GM18511 (cell line): ENCODE results near the gene MASP2.
"Not testable (repeated sequence)": the region's sequence is repeated elsewhere in the genome, so short reads cannot be mapped to it uniquely, and the experiment has no call there.

Source experiments
- ATAC-seq: cut with Tn5 transposase; IDR thresholded peaks from one replicate; pipeline ENCODE4 v1.9.1; 2021; ENCODE audit warnings: mild to moderate bottlenecking, moderate library complexity; ENCODE audit not compliant: unreplicated experiment

MASP2 gene

DNA sequence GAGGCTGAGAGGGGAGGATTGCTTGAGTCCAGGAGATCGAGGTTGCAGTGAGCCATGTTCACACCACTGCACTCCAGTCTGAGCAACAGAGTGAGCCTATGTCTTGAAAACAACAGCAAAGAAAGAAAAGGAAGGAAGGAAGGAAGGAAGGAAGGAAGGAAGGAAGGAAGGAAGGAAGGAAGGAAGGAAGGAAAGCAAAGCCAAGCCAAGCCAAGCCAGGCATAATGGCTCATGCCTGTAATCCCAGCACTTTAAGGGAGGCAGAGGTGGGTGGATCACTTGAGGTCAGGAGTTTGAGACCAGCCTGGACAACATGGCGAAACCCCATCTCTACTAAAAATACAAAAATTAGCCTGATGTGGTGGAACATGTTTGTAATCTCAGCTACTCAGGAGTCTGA is 55.0 kb downstream of the MASP2 start:
- not testable (repeated sequence) for ATAC-seq

DNA sequence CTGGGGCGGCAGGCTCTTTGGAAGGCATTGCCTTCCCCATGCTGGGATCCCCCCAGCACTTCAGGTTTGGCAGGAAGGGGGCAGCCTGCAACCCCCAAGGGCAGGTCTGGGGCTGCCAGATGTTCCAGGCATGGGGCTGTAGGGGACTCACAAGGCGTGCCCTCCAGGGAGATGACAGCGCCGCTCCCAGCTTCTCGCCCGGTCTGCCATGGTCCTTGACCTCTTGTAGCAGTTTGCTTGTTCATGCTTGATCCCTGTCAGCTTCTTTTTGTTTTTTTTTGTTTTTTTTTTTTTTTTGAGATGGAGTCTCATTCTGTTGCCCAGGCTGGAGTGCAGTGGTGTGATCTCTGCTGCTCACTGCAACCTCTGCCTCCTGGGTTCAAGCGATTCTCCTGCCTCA is 56.2 kb downstream of the MASP2 start:
- ATAC-seq: no peak

DNA sequence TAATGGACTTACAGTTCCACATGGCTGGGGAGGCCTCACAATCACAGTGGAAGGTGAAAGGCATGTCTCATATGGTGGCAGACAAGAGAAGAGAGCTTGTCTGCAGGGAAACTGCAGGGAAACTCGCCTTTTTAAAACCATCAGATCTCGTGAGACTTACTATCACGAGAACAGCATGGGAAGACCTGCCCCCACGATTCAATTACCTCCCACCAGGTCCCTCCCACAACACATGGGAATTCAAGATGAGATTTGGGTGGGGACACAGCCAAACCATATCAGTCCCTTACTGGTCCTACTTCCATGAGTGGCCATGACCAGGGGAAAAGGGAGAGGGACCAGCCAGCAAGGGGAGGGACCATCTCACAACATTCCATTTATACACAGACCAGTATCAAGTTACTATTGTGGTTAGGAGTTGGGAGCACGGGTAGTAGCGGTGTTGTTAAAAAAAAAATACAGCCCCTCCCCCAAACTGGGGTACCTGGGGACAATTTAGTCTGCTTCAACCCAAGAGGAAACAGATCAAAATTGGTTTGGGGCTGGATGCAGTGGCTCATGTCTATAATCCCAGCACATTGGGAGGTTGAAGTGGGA is 57.0 kb downstream of the MASP2 start:
- not testable (repeated sequence) for ATAC-seq

DNA sequence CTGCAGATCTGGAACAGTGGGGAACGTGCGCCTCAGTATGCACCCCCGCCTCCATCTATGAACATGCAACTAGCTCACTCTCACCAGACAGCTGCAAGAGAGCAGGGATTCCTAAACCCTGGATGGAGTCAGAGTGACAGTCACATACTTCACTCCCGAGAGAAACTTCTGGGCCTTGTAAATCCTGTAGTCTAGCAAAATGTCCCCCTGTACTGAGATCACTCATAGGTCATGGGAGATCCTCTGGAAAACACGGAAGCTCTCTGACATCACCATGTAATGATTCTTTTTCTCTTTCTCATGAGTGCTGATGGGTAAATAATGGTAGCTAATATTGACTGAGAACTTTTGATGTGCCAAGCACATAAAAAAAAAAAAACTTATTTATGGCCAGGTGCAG is 57.9 kb downstream of the MASP2 start:
- ATAC-seq: no peak

DNA sequence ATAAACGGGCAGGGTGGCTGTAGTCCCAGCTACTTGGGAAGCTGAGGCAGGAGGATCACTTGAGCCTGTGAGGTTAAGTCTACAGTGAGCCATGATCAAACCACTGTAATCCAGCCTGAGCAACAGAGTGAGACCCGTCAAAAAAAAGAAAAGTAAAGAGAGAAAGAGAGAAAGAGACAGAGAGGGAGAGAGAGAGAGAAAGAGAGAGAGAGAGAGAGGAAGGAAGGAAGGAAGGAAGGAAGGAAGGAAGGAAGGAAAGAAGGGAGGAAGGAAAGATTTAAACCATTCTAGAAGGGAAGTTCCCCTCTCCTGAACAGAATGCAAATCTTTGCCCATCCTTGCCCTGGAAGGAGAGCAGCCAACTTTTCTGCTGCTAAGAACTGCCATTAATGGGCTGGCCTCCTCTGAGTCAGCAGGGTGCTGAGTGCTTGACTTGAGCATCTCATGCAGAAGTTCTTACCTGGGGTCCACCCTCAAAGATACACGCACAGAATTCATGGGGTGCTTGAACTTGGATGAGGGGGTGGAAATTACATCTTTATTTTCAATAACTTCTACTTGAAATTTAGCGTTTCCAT is 59.1 kb downstream of the MASP2 start:
- no peak for ATAC-seq

DNA sequence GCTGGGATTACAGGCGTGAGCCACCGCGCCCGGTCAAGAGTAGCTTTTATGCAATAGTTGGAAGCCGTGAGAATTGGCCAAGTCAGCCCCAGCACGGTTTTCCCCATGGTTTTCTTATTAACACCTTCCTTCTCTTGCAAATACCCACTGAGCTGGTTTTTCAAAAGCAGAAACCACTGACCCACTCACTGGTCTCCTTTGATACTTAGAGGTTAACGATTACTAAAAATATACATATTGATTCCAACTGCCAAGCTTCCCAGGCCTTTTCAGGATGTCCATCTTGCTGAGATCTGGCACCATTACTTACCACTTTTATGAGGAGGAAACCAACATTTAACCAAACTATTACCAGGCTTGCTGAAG is 60.5 kb downstream of the MASP2 start:
- no peak for ATAC-seq

DNA sequence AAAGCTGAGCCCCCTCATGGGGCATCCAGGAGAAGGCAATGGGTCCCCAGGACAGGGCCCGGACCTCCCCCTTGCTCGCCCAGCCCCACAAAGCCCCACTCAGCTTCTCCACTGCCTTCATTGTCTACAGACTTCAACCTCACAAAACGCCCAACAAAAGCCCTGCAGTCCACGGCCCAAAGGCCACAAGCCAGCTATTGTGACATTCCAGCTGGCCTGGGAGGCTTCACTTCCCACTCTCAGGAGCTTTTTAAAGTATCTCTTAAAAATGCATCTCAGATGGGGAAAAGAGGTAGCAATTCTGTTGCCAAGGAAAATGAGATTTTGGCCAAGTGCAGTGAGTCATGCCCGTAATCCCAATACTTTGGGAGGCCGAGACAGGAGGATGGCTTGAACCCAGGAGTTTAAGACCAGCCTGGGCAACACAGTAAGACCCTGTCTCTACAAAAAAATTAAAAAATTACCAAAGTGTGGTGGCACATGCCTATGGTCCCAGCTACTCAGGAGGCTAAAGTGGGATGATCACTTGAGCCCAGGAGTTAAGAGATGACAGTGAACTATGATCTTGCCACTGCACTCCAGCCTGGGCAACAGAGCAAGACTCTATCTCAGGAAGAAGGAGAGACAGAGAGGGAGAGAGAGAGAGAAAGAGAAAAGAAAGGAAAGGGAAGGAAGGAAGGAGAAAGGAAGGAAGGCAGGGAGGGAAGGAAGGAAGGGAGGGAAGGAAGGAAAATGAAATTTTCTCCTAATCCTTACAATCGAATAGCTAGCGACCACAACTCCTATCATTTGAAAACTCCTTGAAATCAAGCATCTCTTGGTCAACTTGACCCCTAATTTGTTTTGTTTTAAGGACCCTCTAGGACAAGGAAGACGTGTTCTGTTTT is 66.0 kb downstream of the MASP2 start:
- no peak for ATAC-seq

DNA sequence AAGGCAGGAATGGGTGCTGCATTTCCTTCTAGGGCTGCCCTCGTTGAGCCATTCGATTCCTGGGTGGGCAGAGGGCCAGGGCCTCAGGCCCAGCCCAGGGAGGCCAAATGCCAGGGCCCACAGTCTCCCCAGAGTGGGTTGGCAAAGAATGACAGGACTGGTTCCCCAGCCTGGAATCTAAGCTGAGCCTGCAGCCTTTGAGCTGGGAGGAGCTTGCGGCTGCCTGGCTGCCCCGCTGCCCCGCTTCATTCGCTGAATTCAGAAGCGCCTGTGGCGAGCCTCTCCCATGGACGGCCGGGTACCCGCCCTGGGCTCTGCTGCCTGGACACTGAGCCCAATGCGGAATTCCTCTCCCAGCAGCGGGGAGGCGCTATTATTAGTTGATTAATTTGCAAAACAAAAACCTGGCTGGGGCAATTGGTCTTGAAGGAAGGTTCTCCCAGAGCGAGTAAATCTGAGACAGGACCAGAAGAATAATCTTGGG is 66.9 kb downstream of the MASP2 start:
- ATAC-seq: no peak

DNA sequence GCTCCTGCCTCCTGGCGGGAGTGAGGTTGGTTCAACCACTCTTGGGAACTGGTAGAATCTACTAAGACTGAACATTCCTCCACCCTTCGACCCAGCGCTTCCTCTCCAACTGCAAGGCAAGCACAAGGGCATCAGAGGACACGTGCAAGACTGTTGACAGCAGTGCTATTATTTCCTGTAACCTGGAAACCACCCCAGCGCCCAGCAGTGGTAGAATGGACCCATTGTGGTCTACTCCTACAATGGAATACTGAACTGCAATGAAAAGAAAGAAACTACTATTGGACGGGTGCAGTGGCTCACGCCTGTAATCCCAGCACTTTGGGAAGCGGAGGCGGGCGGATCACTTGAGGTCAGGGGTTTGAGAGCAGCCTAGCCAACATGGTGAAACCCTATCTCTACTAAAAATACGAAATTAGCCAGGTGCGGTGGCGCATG is 67.5 kb downstream of the MASP2 start:
- ATAC-seq: no peak

DNA sequence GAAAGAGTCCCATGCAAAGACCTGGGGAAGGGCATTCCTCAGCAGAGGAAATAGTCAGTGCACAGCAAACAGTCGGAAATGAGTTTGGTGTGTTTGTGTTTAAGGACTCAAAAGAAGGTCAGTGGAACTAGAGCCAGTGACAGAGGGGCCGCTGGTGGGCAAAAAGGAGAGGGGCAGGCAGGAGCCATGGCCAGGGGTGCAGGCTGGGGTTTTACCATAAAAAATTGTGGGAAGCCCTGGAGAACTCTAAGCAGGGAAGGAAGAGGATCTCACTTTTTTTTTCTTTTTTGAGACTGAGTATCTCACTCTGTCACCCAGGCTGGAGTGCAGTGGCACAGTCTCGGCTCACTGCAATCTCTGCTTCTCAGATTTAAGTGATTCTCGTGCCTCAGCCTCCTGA is 68.3 kb downstream of the MASP2 start:
- no peak for ATAC-seq
